Aorta (tissue), 5 donors: Measurements from ENCODE around the gene MTCH1. TPM values are rescaled to one million over a fixed set of nuclear protein-coding genes. Genes with fewer than 3 reads are reported as not detected.

Experiments used
- ATAC-seq: fragments of 200-7000 bp; cut with Tn5 transposase; one replicate; pipeline ENCODE4 v1.9.1; 2022; ENCODE audit warnings: moderate library complexity; ENCODE audit not compliant: low FRiP score
- DNase-seq, 2 donors: peaks; one replicate each; pipeline ENCODE4 v3.0.0-alpha.2; 2020
- H3K27ac ChIP-seq, 2 donors: one replicate each; pipeline ENCODE4 v1.5.1; 2013; ENCODE audit warnings: low read length in 2 of 2, mild to moderate bottlenecking in 2 of 2, moderate library complexity in 2 of 2, control low read depth in 1 of 2, inconsistent platforms in 1 of 2, low read depth in 1 of 2
- H3K27me3 ChIP-seq, 2 donors: one replicate each; pipeline ENCODE4 v1.6.1; 2013; ENCODE audit warnings: control low read depth in 1 of 2, low read length in 1 of 2, mild to moderate bottlenecking in 1 of 2, moderate library complexity in 1 of 2; ENCODE audit not compliant: insufficient read depth in 2 of 2, control insufficient read depth in 1 of 2
- H3K36me3 ChIP-seq, 2 donors: one replicate each; pipeline ENCODE4 v1.6.1; 2013; ENCODE audit warnings: control low read depth in 1 of 2, low read length in 1 of 2, mild to moderate bottlenecking in 1 of 2; ENCODE audit not compliant: insufficient read depth in 2 of 2, control insufficient read depth in 1 of 2
- H3K4me1 ChIP-seq, 2 donors: one replicate each; pipeline ENCODE4 v1.6.1; 2013; ENCODE audit warnings: low read length in 2 of 2, control low read depth in 1 of 2, mild to moderate bottlenecking in 1 of 2, moderate library complexity in 1 of 2; ENCODE audit not compliant: insufficient read depth in 2 of 2, control insufficient read depth in 1 of 2
- H3K4me3 ChIP-seq, 2 donors: one replicate each; pipeline ENCODE4 v1.5.1; 2013; ENCODE audit warnings: low read length in 2 of 2, control low read depth in 1 of 2, mild to moderate bottlenecking in 1 of 2
- H3K9me3 ChIP-seq: one replicate; pipeline ENCODE4 v1.6.1; 2013; ENCODE audit warnings: mild to moderate bottlenecking, low read length; ENCODE audit not compliant: control insufficient read depth
- WGBS, 2 donors: extraction: QIAGEN DNeasy Blood & Tissue Kit; methylation state at CpG; one replicate each; pipeline ENCODE4 v1.1.7; 2013; 5-methylcytosine and 5-hydroxymethylcytosine counted together
- intact Hi-C, 2 donors: fragments of 100-400 bp; cut with DNase I; formaldehyde crosslinking; loops; one replicate each; pipeline versions ENCODE4 v1.14.2 to v1.15.0; 2022
- polyA plus RNA-seq, 2 donors: library from polyadenylated mRNA; stranded (reverse); fragments of 200-250 nt; gene quantifications; one replicate each; pipeline ENCODE4 v1.2.3, GENCODE V29; 2013
- total RNA-seq, 2 donors: library from RNA; stranded (reverse); fragmentation: NEBNext Ultra II Directional; extraction: Animal tissue kit (Norgen Biotek cat#: 25700); gene quantifications; one replicate each; pipeline ENCODE4 v1.2.1, GENCODE V29; 2021
- donor health status: healthy with polysubstance abuse.
- donor health status: Bipolar disorder and iron deficiency.
- donor health status: DM: no; HTN: no; CAD: no.
- donor health status: DM: no; HTN: no; CAD: no.
- donor health status: DM: yes; HTN: yes; CAD: no.

The MTCH1 gene
- total and polyA plus RNA-seq, 4 donors: 152 to 193 (median 175) TPM

- ATAC-seq: peak; percentile 53
- Histone ChIP-seq H3K4me3 (no peak overlapping the region), H3K9me3 (no peaks in the 10 kb centered on the region), H3K36me3 (no peaks in the 10 kb centered on the region), H3K27ac (no peak overlapping the region), H3K27me3 (no peaks in the 10 kb centered on the region), H3K4me1 (peaks cover 0 to 3% of the 10 kb centered on the region in 2 donors)
- DNase-seq: peak in 1 of 2 donors; percentile 17
- intact Hi-C loops: no loop called here
- WGBS, 2 donors: 89 to 94% methylated on average over 4 of the region's 4 CpGs
These were observed 55.5 kb downstream of the MTCH1 start for GRCh38 chr6:36930483-36930882.

- Histone ChIP-seq H3K9me3 (no peaks in the 10 kb centered on the region), H3K36me3 (no peaks in the 10 kb centered on the region), H3K27ac (no peak overlapping the region), H3K4me1 (peaks cover 0 to 3% of the 10 kb centered on the region in 2 donors), H3K27me3 (no peaks in the 10 kb centered on the region), H3K4me3 (no peak overlapping the region)
- peak in 1 of 2 donors; percentile 14 for DNase-seq
- intact Hi-C loops: no loop called here
- WGBS, 2 donors: 11 to 18% methylated on average over 5 of the region's 5 CpGs
- ATAC-seq: no peak
These were observed 56.4 kb downstream of the MTCH1 start for GRCh38 chr6:36929607-36930006.

- WGBS, 2 donors: 75 to 77% methylated on average over 10 of the region's 10 CpGs
- no peak for ATAC-seq
- no peaks in the 10 kb centered on the region for H3K36me3 ChIP-seq
These were observed 56.8 kb downstream of the MTCH1 start for GRCh38 chr6:36929152-36929551.

GRCh38 chr6:36928547-36928918, 57.5 kb downstream of the MTCH1 start:
- intact Hi-C loops: no loop called here
- 76 to 77% methylated on average over 7 of the region's 7 CpGs for WGBS, 2 donors
- H3K27ac ChIP-seq: no peak overlapping the region

More at GRCh38 chr6:36929152-36929551, 56.8 kb downstream of the MTCH1 start:
- H3K4me3 ChIP-seq: no peak overlapping the region
- H3K27me3 ChIP-seq: no peaks in the 10 kb centered on the region
- peak in 1 of 2 donors; percentile 41 for DNase-seq
- intact Hi-C loops: no loop called here
- H3K9me3 ChIP-seq: no peaks in the 10 kb centered on the region
- no peak overlapping the region for H3K27ac ChIP-seq
- peaks cover 0 to 3% of the 10 kb centered on the region in 2 donors for H3K4me1 ChIP-seq

GRCh38 chr6:36927691-36928546, 58.1 kb downstream of the MTCH1 start:
- WGBS, 2 donors: 23 to 29% methylated on average over 13 of the region's 13 CpGs
- Histone ChIP-seq H3K9me3 (no peaks in the 10 kb centered on the region), H3K27ac (no peak overlapping the region), H3K36me3 (no peaks in the 10 kb centered on the region), H3K27me3 (no peaks in the 10 kb centered on the region), H3K4me1 (peaks cover 0 to 3% of the 10 kb centered on the region in 2 donors), H3K4me3 (no peak overlapping the region)
- DNase-seq (peak in 1 of 2 donors; percentile 66), ATAC-seq (peak; percentile 38)
- intact Hi-C loops: no loop called here

More at GRCh38 chr6:36928547-36928918, 57.5 kb downstream of the MTCH1 start:
- peak; percentile 47 for ATAC-seq
- no peak overlapping the region for H3K4me3 ChIP-seq
- H3K4me1 ChIP-seq: peaks cover 0 to 3% of the 10 kb centered on the region in 2 donors
- H3K36me3 ChIP-seq: no peaks in the 10 kb centered on the region
- H3K27me3 ChIP-seq: no peaks in the 10 kb centered on the region
- peak in 1 of 2 donors; percentile 72 for DNase-seq
- H3K9me3 ChIP-seq: no peaks in the 10 kb centered on the region

GRCh38 chr6:36926708-36927513, 59.1 kb downstream of the MTCH1 start:
- Histone ChIP-seq H3K9me3 (no peaks in the 10 kb centered on the region), H3K27me3 (no peaks in the 10 kb centered on the region), H3K36me3 (no peaks in the 10 kb centered on the region), H3K27ac (no peak overlapping the region), H3K4me3 (no peak overlapping the region), H3K4me1 (peaks cover 0 to 3% of the 10 kb centered on the region in 2 donors)
- peak in 1 of 2 donors; percentile 26 for DNase-seq
- intact Hi-C loops: no loop called here
- WGBS, 2 donors: 67 to 81% methylated on average over 10 of the region's 10 CpGs
- ATAC-seq: no peak

- 91 to 93% methylated on average over 4 of the region's 4 CpGs for WGBS, 2 donors
- H3K27me3 ChIP-seq: no peaks in the 10 kb centered on the region
- H3K4me1 ChIP-seq: peaks cover 0 to 3% of the 10 kb centered on the region in 2 donors
- H3K9me3 ChIP-seq: no peaks in the 10 kb centered on the region
- ATAC-seq: no peak
- no peak overlapping the region for H3K4me3 ChIP-seq
- intact Hi-C loops: no loop called here
- no peaks in the 10 kb centered on the region for H3K36me3 ChIP-seq
- DNase-seq: no peak
- no peak overlapping the region for H3K27ac ChIP-seq
These were observed 60.2 kb downstream of the MTCH1 start for GRCh38 chr6:36925809-36926208.

GRCh38 chr6:36924778-36925374, 61.1 kb downstream of the MTCH1 start:
- ATAC-seq: no peak
- Histone ChIP-seq H3K27me3 (no peaks in the 10 kb centered on the region), H3K27ac (no peak overlapping the region), H3K36me3 (peaks cover 0 to 2% of the 10 kb centered on the region in 2 donors), H3K4me3 (no peak overlapping the region), H3K4me1 (peaks cover 0 to 5% of the 10 kb centered on the region in 2 donors), H3K9me3 (no peaks in the 10 kb centered on the region)
- WGBS, 2 donors: 80% methylated on average over 5 of the region's 5 CpGs
- no peak for DNase-seq
- intact Hi-C loops: no loop called here
